H1 (cell line): ENCODE data around the gene TADA1. TPM values are rescaled to one million over a fixed set of nuclear protein-coding genes. Genes with fewer than 3 reads are reported as not detected.

Experiments used
- CTCF ChIA-PET: fragments of 300-600 bp; sonication (Branson Sonifier 250); formaldehyde crosslinking; loops from one replicate; lab custom pipeline; 2021; ENCODE audit not compliant: partially characterized antibody; lab: Charles Lee
- POLR2A ChIA-PET: fragments of 300-600 bp; sonication (Branson Sonifier 250); formaldehyde crosslinking; loops from one replicate; lab custom pipeline; 2021; ENCODE audit warnings: inconsistent platforms; ENCODE audit not compliant: partially characterized antibody; lab: Charles Lee
- DNase-seq, 2 experiments: peaks; one replicate each; pipeline versions ENCODE4 v3.0.0 to v3.0.0-alpha.2; 2010 to 2022; ENCODE audit warnings: low spot score in 2 of 2, low read depth in 1 of 2, mixed read lengths in 1 of 2
- FAIRE-seq: peaks from 2 replicates; lab custom pipeline; 2011; peaks lifted over from hg19 to GRCh38; lab: Jason Lieb, UNC
- H2AFZ ChIP-seq: 2 replicates; pipeline ENCODE4 v1.8.1; 2012; ENCODE audit warnings: low read length, inconsistent platforms
- H2AK5ac ChIP-seq: 2 replicates; pipeline ENCODE4 v1.6.1; 2013; ENCODE audit warnings: low read depth, low read length
- H2BK120ac ChIP-seq: replicated peaks from 2 replicates; pipeline ENCODE3; 2013; ENCODE audit warnings: low read depth, low read length, inconsistent platforms
- H2BK12ac ChIP-seq: 2 replicates; pipeline ENCODE4 v1.6.1; 2013; ENCODE audit warnings: low read depth, low read length
- H2BK15ac ChIP-seq: 2 replicates; pipeline ENCODE4 v1.6.1; 2013; ENCODE audit warnings: low read length
- H2BK20ac ChIP-seq: 2 replicates; pipeline ENCODE4 v1.6.1; 2013; ENCODE audit warnings: low read length
- H2BK5ac ChIP-seq: 2 replicates; pipeline ENCODE4 v1.6.1; 2013; ENCODE audit warnings: low read depth, low read length
- H3K14ac ChIP-seq: 2 replicates; pipeline ENCODE4 v1.6.1; 2013; ENCODE audit warnings: inconsistent platforms; ENCODE audit not compliant: insufficient read length
- H3K18ac ChIP-seq: 2 replicates; pipeline ENCODE4 v1.6.1; 2013; ENCODE audit warnings: low read length; ENCODE audit errors: extremely low read depth
- H3K23ac ChIP-seq: 2 replicates; pipeline ENCODE4 v1.6.1; 2013; ENCODE audit warnings: inconsistent platforms; ENCODE audit not compliant: insufficient read length
- H3K23me2 ChIP-seq: 2 replicates; pipeline ENCODE4 v1.6.1; 2013; ENCODE audit warnings: low read depth, low read length
- H3K27ac ChIP-seq: 2 replicates; pipeline ENCODE4 v1.6.1; 2011; ENCODE audit warnings: low read depth, low read length, inconsistent platforms
- H3K27me3 ChIP-seq, 4 experiments: replicated peaks in 1 of 4; 1 replicate in 1 of 4; 2 replicates in 3 of 4; pipeline versions ENCODE4 v1.6.1 to v1.8.1; 2011 to 2013; ENCODE audit warnings: low read length in 3 of 4, mild to moderate bottlenecking in 3 of 4, inconsistent platforms in 2 of 4, mixed read lengths in 2 of 4, moderate library complexity in 1 of 4; ENCODE audit not compliant: control insufficient read depth in 3 of 4, insufficient read depth in 3 of 4; ENCODE audit errors: extremely low read depth in 1 of 4
- H3K36me3 ChIP-seq, 4 experiments: 2 replicates each; pipeline versions ENCODE4 v1.6.1 to v1.8.1; 2011 to 2013; ENCODE audit warnings: mild to moderate bottlenecking in 4 of 4, low read length in 3 of 4, moderate library complexity in 2 of 4, control low read depth in 1 of 4, inconsistent platforms in 1 of 4; ENCODE audit not compliant: insufficient read depth in 4 of 4, control insufficient read depth in 2 of 4
- H3K4ac ChIP-seq: replicated peaks from 2 replicates; pipeline ENCODE3; 2013; ENCODE audit warnings: low read length, low read depth, mixed read lengths, inconsistent platforms; ENCODE audit not compliant: insufficient read length
- H3K4me1 ChIP-seq, 4 experiments: replicated peaks in 1 of 4; 1 replicate in 1 of 4; 2 replicates in 3 of 4; pipeline versions ENCODE4 v1.6.1 to v1.8.1; 2011 to 2013; ENCODE audit warnings: low read length in 3 of 4, inconsistent platforms in 2 of 4, mixed read lengths in 1 of 4; ENCODE audit not compliant: insufficient read depth in 4 of 4, control insufficient read depth in 3 of 4
- H3K4me2 ChIP-seq, 2 experiments: 2 replicates each; pipeline versions ENCODE4 v1.6.1 to v1.8.1; 2011 to 2013; ENCODE audit warnings: low read depth in 2 of 2, low read length in 2 of 2, control low read depth in 1 of 2, inconsistent platforms in 1 of 2, mild to moderate bottlenecking in 1 of 2; ENCODE audit not compliant: insufficient read depth in 1 of 2
- H3K4me3 ChIP-seq, 4 experiments: fragments of 200-600, 300-600 bp in 1 of 4; sonication (generic), shearing (Covaris generic), sonication (Bioruptor Twin) in 1 of 4; 2 replicates each; pipeline versions ENCODE4 v1.5.1 to v1.8.1; 2011 to 2016; ENCODE audit warnings: low read length in 4 of 4, low read depth in 3 of 4, control low read depth in 2 of 4, inconsistent platforms in 2 of 4, mild to moderate bottlenecking in 2 of 4, mixed read lengths in 1 of 4, moderate library complexity in 1 of 4; ENCODE audit not compliant: insufficient read depth in 2 of 4; ENCODE audit errors: extremely low read depth in 1 of 4
- H3K56ac ChIP-seq: replicated peaks from 2 replicates; pipeline ENCODE3; 2013; ENCODE audit warnings: low read depth, mild to moderate bottlenecking, mixed read lengths, low read length, inconsistent platforms; ENCODE audit not compliant: insufficient read length
- H3K79me1 ChIP-seq: 2 replicates; pipeline ENCODE4 v1.6.1; 2013; ENCODE audit warnings: low read depth, low read length, control low read depth
- H3K79me2 ChIP-seq, 2 experiments: 2 replicates each; pipeline versions ENCODE4 v1.6.1 to v1.8.1; 2012 to 2013; ENCODE audit warnings: low read length in 2 of 2, mild to moderate bottlenecking in 2 of 2, inconsistent platforms in 1 of 2; ENCODE audit not compliant: insufficient read depth in 2 of 2, control insufficient read depth in 1 of 2
- H3K9ac ChIP-seq, 4 experiments: replicated peaks in 1 of 4; 1 replicate in 1 of 4; 2 replicates in 3 of 4; pipeline versions ENCODE4 v1.6.1 to v1.8.1; 2011 to 2013; ENCODE audit warnings: low read depth in 3 of 4, low read length in 3 of 4, control low read depth in 2 of 4, mild to moderate bottlenecking in 2 of 4, moderate library complexity in 2 of 4, inconsistent platforms in 1 of 4; ENCODE audit errors: extremely low read depth in 1 of 4
- H3K9me3 ChIP-seq, 2 experiments: 2 replicates each; pipeline versions ENCODE4 v1.6.1 to v1.8.1; 2012 to 2013; ENCODE audit warnings: mild to moderate bottlenecking in 2 of 2, moderate library complexity in 2 of 2, control low read depth in 1 of 2, inconsistent platforms in 1 of 2, low read depth in 1 of 2, low read length in 1 of 2, mixed read lengths in 1 of 2; ENCODE audit not compliant: insufficient read depth in 2 of 2
- H4K20me1 ChIP-seq, 2 experiments: replicated peaks in 1 of 2; 2 replicates each; pipeline versions ENCODE3 to v1.8.1; 2011 to 2013; ENCODE audit warnings: inconsistent platforms in 2 of 2, low read length in 2 of 2, mild to moderate bottlenecking in 1 of 2; ENCODE audit not compliant: insufficient read depth in 2 of 2, control insufficient read depth in 1 of 2
- H4K5ac ChIP-seq: 2 replicates; pipeline ENCODE4 v1.6.1; 2013; ENCODE audit warnings: low read length, low read depth, mixed read lengths, inconsistent platforms; ENCODE audit not compliant: insufficient read length
- H4K8ac ChIP-seq: 2 replicates; pipeline ENCODE4 v1.8.0; 2013; ENCODE audit warnings: mild to moderate bottlenecking, moderate library complexity, low read length, inconsistent platforms; ENCODE audit not compliant: insufficient read depth; ENCODE audit errors: extremely low read depth
- H4K91ac ChIP-seq: replicated peaks from 2 replicates; pipeline ENCODE3; 2013; ENCODE audit warnings: low read length, mixed read lengths, inconsistent platforms; ENCODE audit not compliant: insufficient read length
- CHD2 ChIP-seq: IDR thresholded peaks from 2 replicates; pipeline ENCODE4 v1.6.1; 2012; ENCODE audit warnings: low read length, improper control_type of control experiment
- EP300 ChIP-seq, 2 experiments: IDR thresholded peaks; 1 replicate in 1 of 2; 2 replicates in 1 of 2; pipeline ENCODE4 v1.6.1; 2011 to 2012; ENCODE audit warnings: low read depth in 2 of 2, low read length in 2 of 2, mild to moderate bottlenecking in 2 of 2, borderline replicate concordance in 1 of 2, inconsistent platforms in 1 of 2, moderate library complexity in 1 of 2
- KDM4A ChIP-seq: IDR thresholded peaks from one replicate; pipeline ENCODE4 v1.7.1; 2012; ENCODE audit warnings: low read depth, mild to moderate bottlenecking, moderate library complexity, low read length, inconsistent platforms; ENCODE audit not compliant: severe bottlenecking
- MAX ChIP-seq: IDR thresholded peaks from 2 replicates; pipeline ENCODE4 v1.6.1; 2012; ENCODE audit warnings: inconsistent platforms
- NANOG ChIP-seq: IDR thresholded peaks from 2 replicates; pipeline ENCODE4 v1.6.1; 2011; ENCODE audit warnings: low read length, low read depth, mild to moderate bottlenecking, inconsistent platforms; ENCODE audit not compliant: insufficient read depth, poor library complexity, severe bottlenecking
- NRF1 ChIP-seq: IDR thresholded peaks from 2 replicates; pipeline ENCODE4 v1.6.1; 2011; ENCODE audit warnings: mild to moderate bottlenecking, low read depth, low read length, improper control_type of control experiment
- POLR2AphosphoS5 ChIP-seq: IDR thresholded peaks from 2 replicates; pipeline ENCODE4 v1.6.1; 2011; ENCODE audit warnings: low read depth, low read length
- RBBP5 ChIP-seq: IDR thresholded peaks from 2 replicates; pipeline ENCODE4 v1.7.1; 2012; ENCODE audit warnings: low read depth, mild to moderate bottlenecking, inconsistent platforms, low read length, moderate library complexity, borderline replicate concordance
- SAP30 ChIP-seq: fragments of 300-600 bp; sonication (generic); IDR thresholded peaks from 2 replicates; pipeline ENCODE4 v1.7.1; 2012; ENCODE audit warnings: low read length, moderate library complexity, mild to moderate bottlenecking, inconsistent platforms; ENCODE audit not compliant: insufficient read depth, insufficient replicate concordance
- SIX5 ChIP-seq: IDR thresholded peaks from 2 replicates; pipeline ENCODE4 v1.6.1; 2011; ENCODE audit warnings: mild to moderate bottlenecking, low read depth, low read length
- SP2 ChIP-seq: IDR thresholded peaks from 2 replicates; pipeline ENCODE4 v1.6.1; 2012; ENCODE audit warnings: mild to moderate bottlenecking, low read length, inconsistent platforms
- TAF1 ChIP-seq: IDR thresholded peaks from 2 replicates; pipeline ENCODE4 v1.6.1; 2011; ENCODE audit warnings: mild to moderate bottlenecking, low read depth, low read length
- TBP ChIP-seq: IDR thresholded peaks from 2 replicates; pipeline ENCODE4 v1.6.1; 2011; ENCODE audit warnings: low read depth, low read length, improper control_type of control experiment
- TCF12 ChIP-seq: IDR thresholded peaks from 2 replicates; pipeline ENCODE4 v1.6.1; 2011; ENCODE audit warnings: low read depth, mild to moderate bottlenecking, low read length
- YY1 ChIP-seq: IDR thresholded peaks from 2 replicates; pipeline ENCODE4 v1.6.1; 2011; ENCODE audit warnings: low read depth, mild to moderate bottlenecking, low read length
- WGBS, 2 experiments: shearing (Covaris generic) in 1 of 2; methylation state at CpG; one replicate each; pipeline versions ENCODE4 v1.1.6 to v1.1.7; 2013 to 2015; ENCODE audit warnings: low lambda C conversion rate in 2 of 2, mixed read lengths in 2 of 2, inconsistent platforms in 1 of 2, low coverage in 1 of 2, missing lambda C conversion rate in 1 of 2; ENCODE audit not compliant: insufficient replicate concordance in 2 of 2, insufficient coverage in 1 of 2, insufficient read length in 1 of 2; ENCODE audit errors: extremely low coverage in 1 of 2, missing lambda C conversion rate in 1 of 2; 5-methylcytosine and 5-hydroxymethylcytosine counted together
- polyA plus RNA-seq, 7 experiments: library from polyadenylated mRNA; depleted of rRNA in 3 of 7; stranded (reverse) in 5 of 7; unstranded in 2 of 7; fragments of >200 nt in 5 of 7; fragments of 200-250 nt in 2 of 7; gene quantifications; 1 replicate in 5 of 7; 2 replicates in 1 of 7; 4 replicates in 1 of 7; pipeline versions ENCODE4 v1.2.1 to v1.2.3, GENCODE V29; 2011 to 2013; ENCODE audit warnings: missing spikeins in 2 of 7, mixed read lengths in 2 of 7
- total RNA-seq: library from RNA; stranded (reverse); fragmentation: NEBNext Ultra II Directional; extraction: Animal tissue kit (Norgen Biotek cat#: 25700); gene quantifications from 2 replicates; pipeline ENCODE4 v1.2.1, GENCODE V29; 2021

TADA1 gene
- total and polyA plus RNA-seq, 2 of the 8 experiments (the other 6 are each of a cell fraction or from before 2014, with no cell fraction given): 21.1 to 23.6 TPM

GRCh38 chr1:166811691-166812090 lies 64.4 kb downstream of the TADA1 start:
- Histone ChIP-seq H3K27me3 (peaks cover 0 to 2% (median 0%) of the 10 kb centered on the region in 4 experiments; a peak in 1 of 7 replicates), H3K27ac (no peak overlapping the region), H3K79me1 (no peaks in the 10 kb centered on the region), H3K4me2 (no peak overlapping the region), H3K18ac (no peak overlapping the region), H2AFZ (no peak overlapping the region), H4K5ac (no peak overlapping the region), H3K4me1 (peaks cover 0 to 2% (median 0%) of the 10 kb centered on the region in 4 experiments; a peak in 1 of 7 replicates), H3K9me3 (no peaks in the 10 kb centered on the region), H4K20me1 (no peaks in the 10 kb centered on the region), H2BK5ac (no peak overlapping the region), H3K4ac (no peak overlapping the region), H2BK15ac (no peak overlapping the region), H2AK5ac (no peak overlapping the region), H3K23me2 (no peaks in the 10 kb centered on the region), H3K23ac (no peak overlapping the region), H3K56ac (no peak overlapping the region), H4K91ac (no peak overlapping the region), H3K14ac (no peak overlapping the region), H3K4me3 (no peak overlapping the region), H3K36me3 (no peaks in the 10 kb centered on the region), H3K79me2 (no peaks in the 10 kb centered on the region), H3K9ac (no peak overlapping the region), H2BK12ac (no peak overlapping the region), H4K8ac (no peak overlapping the region), H2BK120ac (no peak overlapping the region), H2BK20ac (no peak overlapping the region)
- WGBS, 2 experiments: 96% methylated on average over 2 of the region's 2 CpGs; no CpG with 5 or more reads in 1 of the 2 experiments
- ChIA-PET POLR2A (no interaction called here), CTCF (interaction anchor here (0.6 to 1.7 kb wide), 3 partner anchors 11 to 827 kb away, joined by 3 to 5 read pairs (median 4); no protein-coding TSS in a partner anchor)
- FAIRE-seq: no peak
- no peak for DNase-seq
- TF ChIP-seq POLR2AphosphoS5 (no peak), SAP30 (no peak), TCF12 (no peak), YY1 (no peak), EP300 (IDR thresholded peaks at IDR 0.05; ENCODE audit: borderline replicate concordance in 1 of 2, low read depth in 2 of 2, low read length in 2 of 2) (no peak), NRF1 (no peak), KDM4A (no peak), SP2 (no peak), SIX5 (no peak), CHD2 (no peak), NANOG (no peak), TBP (no peak), RBBP5 (no peak), TAF1 (no peak), MAX (no peak)
